Neural progenitor cell (in vitro differentiated cells): Measurements from ENCODE around the gene POLE.

Experiments used
- CTCF ChIP-seq: fragments of 200-600 bp; sonication (generic); IDR thresholded peaks from 2 replicates; pipeline ENCODE4 v1.5.1; 2017; ENCODE audit warnings: antibody characterized with exemption, mild to moderate bottlenecking
- EZH2 ChIP-seq: fragments of 200-600 bp; sonication (generic); IDR thresholded peaks from 2 replicates; pipeline ENCODE4 v1.6.1; 2017; ENCODE audit warnings: antibody characterized with exemption, mild to moderate bottlenecking, moderate library complexity
- EZH2phosphoT487 ChIP-seq: fragments of 200-600 bp; sonication (generic); IDR thresholded peaks from 2 replicates; pipeline ENCODE4 v1.6.1; 2017; ENCODE audit warnings: antibody characterized with exemption

DNA sequence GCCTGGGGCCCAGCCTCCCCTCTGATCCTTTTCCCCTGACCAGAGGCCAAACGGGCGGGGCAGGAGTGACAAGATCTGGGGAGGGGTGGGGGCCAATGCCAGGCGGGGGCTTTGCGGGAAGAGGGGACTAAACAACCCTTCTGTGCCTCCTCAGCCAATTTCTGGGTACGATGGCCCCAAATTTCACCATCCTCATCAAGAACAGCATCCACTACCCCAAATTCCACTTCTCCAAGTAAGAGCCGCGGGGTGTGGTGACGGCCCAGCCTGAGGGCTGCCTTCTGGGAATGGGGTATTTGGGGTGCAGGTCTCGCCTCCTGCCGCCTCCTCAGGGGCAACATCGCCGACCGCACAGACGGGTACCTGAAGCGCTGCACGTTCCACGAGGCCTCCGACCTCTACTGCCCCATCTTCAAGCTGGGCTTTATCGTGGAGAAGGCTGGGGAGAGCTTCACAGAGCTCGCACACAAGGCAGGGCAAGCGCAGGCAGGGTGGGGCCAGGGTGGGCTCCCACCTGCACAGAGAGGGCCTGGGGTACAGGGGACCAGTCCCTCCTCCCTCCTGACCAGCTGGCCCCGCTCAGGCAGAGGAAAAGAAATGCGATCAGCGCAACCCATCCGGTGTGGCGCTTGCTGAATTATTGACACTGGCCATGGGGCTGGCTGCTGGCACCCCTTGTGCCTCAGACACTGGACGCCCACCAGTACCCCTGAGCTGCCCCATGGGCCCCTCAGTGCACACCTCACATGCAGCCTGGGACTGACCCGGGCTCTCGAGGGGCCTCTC, 66.8 kb downstream of the POLE start:
- TF ChIP-seq CTCF (no peak), EZH2phosphoT487 (no peak), EZH2 (peak; percentile 12)
